ENCODE data around the gene UBE2O. TPM values are rescaled to one million over a fixed set of nuclear protein-coding genes. Genes with fewer than 3 reads are reported as not detected.

The UBE2O gene
- polyA plus RNA-seq, 1 of the 3 experiments (the other 2 are of a cell fraction) = 25.4 TPM

DNA sequence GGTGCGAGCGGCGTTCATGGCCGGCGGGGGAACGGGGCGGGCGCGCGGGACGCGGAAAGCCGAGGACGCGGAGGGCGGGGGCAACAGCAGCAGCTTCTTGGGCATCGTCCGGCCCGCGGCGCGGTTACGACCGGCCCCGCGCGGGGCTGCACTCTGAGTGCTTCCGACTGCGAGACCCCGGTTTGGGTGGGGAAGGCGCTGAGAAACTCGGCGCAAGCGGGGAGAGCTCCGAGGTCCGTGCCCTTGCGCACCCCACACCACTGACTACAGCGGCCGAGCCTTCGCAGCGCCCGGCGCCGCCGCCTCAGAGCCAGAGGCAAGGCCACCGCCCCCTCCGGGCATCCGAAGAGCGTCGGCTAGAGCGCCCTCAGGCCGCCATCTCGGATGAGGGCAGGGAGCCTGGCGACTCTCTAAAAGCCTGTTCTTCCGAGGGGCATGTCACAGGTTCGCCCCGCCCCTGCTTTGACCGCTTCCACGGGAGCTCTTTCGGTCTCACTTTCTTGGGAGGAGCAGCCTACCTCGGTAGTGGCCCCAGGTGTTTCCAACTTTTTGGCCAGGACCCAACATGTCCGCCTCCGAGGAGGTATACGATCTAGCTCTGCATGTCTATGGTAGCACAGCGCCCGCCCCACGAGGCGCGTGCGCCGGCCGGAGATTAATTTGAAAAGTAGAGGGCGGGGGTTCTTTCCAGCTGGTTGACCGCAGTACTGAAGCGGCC is 99.2 kb downstream of the UBE2O start, which contains the start of gene PRPSAP1 (continued):
- no peak for TF ChIP-seq RFX5 (IDR thresholded peaks at IDR 0.05; ENCODE audit: low read length)
- peak; percentile 39; the same call in 1 of the 2 replicates for TF ChIP-seq TCF12 (IDR thresholded peaks at IDR 0.05)
- peak; percentile 72; the same call in 1 of the 2 replicates for TF ChIP-seq FOXM1 (IDR thresholded peaks at IDR 0.05; ENCODE audit: low read depth)
- TF ChIP-seq JUND (IDR thresholded peaks at IDR 0.05) = no peak
- no peak for TF ChIP-seq FOSL2 (IDR thresholded peaks at IDR 0.05; ENCODE audit: borderline replicate concordance, low read depth)
- peak; percentile 68 for TF ChIP-seq ELF1 (IDR thresholded peaks at IDR 0.05)
- TF ChIP-seq EP300 (IDR thresholded peaks at IDR 0.05; ENCODE audit: borderline replicate concordance in 1 of 2, low read depth in 1 of 2, low read length in 1 of 2) = 0 out of 4 replicates have a peak, but pooled peaks of 1 of the 2 experiments have one; percentile 19
- no peak for TF ChIP-seq SMC3 (IDR thresholded peaks at IDR 0.05; ENCODE audit: low read depth, low read length)
- TF ChIP-seq RCOR1 (IDR thresholded peaks at IDR 0.05; ENCODE audit: low read length) = no peak
- TF ChIP-seq, protein P1, sequence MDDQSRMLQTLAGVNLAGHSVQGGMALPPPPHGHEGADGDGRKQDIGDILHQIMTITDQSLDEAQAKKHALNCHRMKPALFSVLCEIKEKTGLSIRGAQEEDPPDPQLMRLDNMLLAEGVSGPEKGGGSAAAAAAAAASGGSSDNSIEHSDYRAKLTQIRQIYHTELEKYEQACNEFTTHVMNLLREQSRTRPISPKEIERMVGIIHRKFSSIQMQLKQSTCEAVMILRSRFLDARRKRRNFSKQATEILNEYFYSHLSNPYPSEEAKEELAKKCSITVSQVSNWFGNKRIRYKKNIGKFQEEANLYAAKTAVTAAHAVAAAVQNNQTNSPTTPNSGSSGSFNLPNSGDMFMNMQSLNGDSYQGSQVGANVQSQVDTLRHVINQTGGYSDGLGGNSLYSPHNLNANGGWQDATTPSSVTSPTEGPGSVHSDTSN (IDR thresholded peaks at IDR 0.05) = peak; percentile 23; the same call in 1 of the 2 replicates
- peak; percentile 100 for TF ChIP-seq YY1 (IDR thresholded peaks at IDR 0.05; ENCODE audit: low read depth)
- TF ChIP-seq NRF1 (IDR thresholded peaks at IDR 0.05; ENCODE audit: low read depth, low read length) = peak; percentile 93
- peak; percentile 94; the same call in 1 of the 2 replicates for TF ChIP-seq POLR2AphosphoS5 (IDR thresholded peaks at IDR 0.05; ENCODE audit: low read depth, low read length)
- no peak for TF ChIP-seq GATA2 (CRISPR knock-in tag; IDR thresholded peaks at IDR 0.05)

DNA sequence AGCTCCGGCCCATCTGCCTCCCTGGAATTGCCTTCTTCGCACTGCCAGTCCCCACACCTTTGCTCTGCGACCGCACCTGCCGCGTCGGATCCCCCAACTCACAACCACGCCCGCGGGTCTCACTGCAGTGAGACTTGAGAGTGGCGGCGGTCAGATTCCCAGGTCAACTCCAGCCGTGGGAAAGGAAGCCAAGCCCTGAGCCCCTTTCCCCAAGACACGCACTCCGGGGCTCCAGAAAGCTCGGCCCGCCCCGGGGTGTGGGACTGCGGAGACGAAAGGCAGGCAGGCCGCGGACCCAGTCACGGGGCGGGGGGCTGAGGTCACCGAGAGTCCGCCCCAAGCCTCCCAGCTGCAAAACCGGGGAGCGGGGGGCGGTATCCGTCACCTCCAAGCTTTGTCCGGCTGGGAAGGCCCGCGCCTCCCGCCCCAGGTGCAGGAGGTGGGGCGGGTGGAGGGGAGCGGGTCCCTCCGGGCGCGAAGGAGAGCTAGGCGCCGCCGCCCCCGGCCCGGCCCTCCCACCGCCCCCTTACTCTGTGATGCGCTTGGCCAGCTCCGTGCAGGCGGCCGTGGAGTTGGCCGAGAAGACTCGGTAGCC is 99.9 kb downstream of the UBE2O start:
- Histone ChIP-seq H3K27me3 (ENCODE audit: insufficient read depth) (no peaks in the 10 kb centered on the region), H3K9ac (peak overlapping the region; percentile 76), H3K4me2 (peak overlapping the region; percentile 75), H3K27ac (ENCODE audit: low read depth in 2 of 2, low read length in 1 of 2) (peak overlapping the region; percentile 83 to 90), H3K9me3 (no peaks in the 10 kb centered on the region), H4K20me1 (ENCODE audit: insufficient read depth) (no peaks in the 10 kb centered on the region), H2AFZ (ENCODE audit: low read depth) (peak overlapping the region; percentile 99), H3K4me3 (ENCODE audit: low read depth in 2 of 2, low read length in 1 of 2) (peak overlapping the region; percentile 65 to 87), H3K79me2 (ENCODE audit: insufficient read depth) (peaks cover 50% of the 10 kb centered on the region), H3K36me3 (replicated peaks in 1 of 2; ENCODE audit: control insufficient read depth in 1 of 2, insufficient read depth in 2 of 2, low read length in 1 of 2) (peaks cover 0 to 15% of the 10 kb centered on the region in 2 experiments), H3K9me2 (no peaks in the 10 kb centered on the region), H3K4me1 (ENCODE audit: control insufficient read depth in 1 of 2, insufficient read depth in 2 of 2, low read depth in 1 of 2, low read length in 1 of 2) (peaks cover 7 to 10% of the 10 kb centered on the region in 2 experiments; a peak in 2 of 4 replicates), H3F3A (replicated peaks; ENCODE audit: insufficient read depth) (peaks cover 19% of the 10 kb centered on the region)
- ChIA-PET CTCF (interaction anchor here (0.7 to 8.3 kb wide), 19 partner anchors 9 to 232 kb away, joined by 3 to 128 read pairs (median 4); partner anchors contain the start of gene SPHK1), POLR2A (interaction anchor here (0.6 to 4.9 kb wide), 13 partner anchors 9 to 476 kb away, joined by 3 to 39 read pairs (median 5); partner anchors contain the start of gene SPHK1)
- WGBS (ENCODE audit: low lambda C conversion rate) = 3% methylated on average over 40 of the region's 51 CpGs
- peak; percentile 89 for DNase-seq
- TF ChIP-seq NRF1 (IDR thresholded peaks at IDR 0.05; ENCODE audit: low read depth, low read length) = no peak
- TF ChIP-seq FOXJ3 (CRISPR knock-in tag; IDR thresholded peaks at IDR 0.05) = no peak
- TF ChIP-seq TAF1 (IDR thresholded peaks at IDR 0.05; ENCODE audit: borderline replicate concordance, low read depth, low read length) = no peak
- TF ChIP-seq SIN3A (IDR thresholded peaks at IDR 0.05; ENCODE audit: borderline replicate concordance, low read depth, low read length) = 0 out of 2 replicates have a peak, but pooled peaks have one; percentile 32
- TF ChIP-seq TEAD4 (IDR thresholded peaks at IDR 0.05; ENCODE audit: borderline replicate concordance, insufficient read depth) = no peak
- TF ChIP-seq SMC3 (IDR thresholded peaks at IDR 0.05; ENCODE audit: low read depth, low read length) = no peak
- TF ChIP-seq GATA2 (CRISPR knock-in tag; IDR thresholded peaks at IDR 0.05) = no peak
- TF ChIP-seq FOXM1 (IDR thresholded peaks at IDR 0.05; ENCODE audit: low read depth) = no peak

All from SK-N-SH (cell line).